ENCODE results near the gene VAV3.
"Not testable (repeated sequence)": the region's sequence is repeated elsewhere in the genome, so short reads cannot be mapped to it uniquely, and the experiment has no call there.

Gene VAV3

GRCh38 chr1:107933736-107934135 lies 31.2 kb downstream of the VAV3 start:
- DNase-seq = no peak

- DNase-seq = no peak
Measured at GRCh38 chr1:107930292-107930691, 34.7 kb downstream of the VAV3 start.

- DNase-seq = no peak
Measured at GRCh38 chr1:107927820-107928219, 37.2 kb downstream of the VAV3 start.

GRCh38 chr1:107926436-107927080 lies 38.4 kb downstream of the VAV3 start:
- no peak for DNase-seq

- DNase-seq = no peak
Measured at GRCh38 chr1:107925565-107925964, 39.4 kb downstream of the VAV3 start.

GRCh38 chr1:107920999-107921398 lies 44.0 kb downstream of the VAV3 start:
- DNase-seq = no peak

GRCh38 chr1:107920561-107920960 lies 44.4 kb downstream of the VAV3 start:
- no peak for DNase-seq

GRCh38 chr1:107919953-107920352 lies 45.0 kb downstream of the VAV3 start:
- DNase-seq = no peak

GRCh38 chr1:107914119-107914765 lies 50.7 kb downstream of the VAV3 start:
- DNase-seq = no peak

GRCh38 chr1:107912656-107913055 lies 52.3 kb downstream of the VAV3 start:
- DNase-seq = no peak

GRCh38 chr1:107900090-107900945 lies 64.7 kb downstream of the VAV3 start:
- no peak for DNase-seq

- no peak for DNase-seq
Measured at GRCh38 chr1:107899655-107900054, 65.3 kb downstream of the VAV3 start.

GRCh38 chr1:107897438-107898345 lies 67.3 kb downstream of the VAV3 start:
- DNase-seq = peak; percentile 5

- DNase-seq = no peak
Measured at GRCh38 chr1:107896936-107897335, 68.0 kb downstream of the VAV3 start.

GRCh38 chr1:107896401-107896800 lies 68.6 kb downstream of the VAV3 start:
- DNase-seq = no peak

GRCh38 chr1:107895403-107896191 lies 69.4 kb downstream of the VAV3 start:
- DNase-seq = no peak

GRCh38 chr1:107894605-107895004 lies 70.4 kb downstream of the VAV3 start:
- no peak for DNase-seq

GRCh38 chr1:107893350-107893749 lies 71.6 kb downstream of the VAV3 start:
- DNase-seq = not testable (repeated sequence)

GRCh38 chr1:107889524-107889923 lies 75.5 kb downstream of the VAV3 start:
- no peak for DNase-seq

- no peak for DNase-seq
Measured at GRCh38 chr1:107883562-107883961, 81.4 kb downstream of the VAV3 start.

GRCh38 chr1:107879927-107880326 lies 85.1 kb downstream of the VAV3 start:
- DNase-seq = no peak

GRCh38 chr1:107879346-107879745 lies 85.6 kb downstream of the VAV3 start:
- no peak for DNase-seq

Data from stimulated activated CD4-positive, alpha-beta T cell treated with anti-CD3 and anti-CD28 coated beads, Interleukin-1b, Interleukin-23, amount 100 ng/mL, for 48 hours (primary cell).